ENCODE data around the gene CD99L2.

DNA sequence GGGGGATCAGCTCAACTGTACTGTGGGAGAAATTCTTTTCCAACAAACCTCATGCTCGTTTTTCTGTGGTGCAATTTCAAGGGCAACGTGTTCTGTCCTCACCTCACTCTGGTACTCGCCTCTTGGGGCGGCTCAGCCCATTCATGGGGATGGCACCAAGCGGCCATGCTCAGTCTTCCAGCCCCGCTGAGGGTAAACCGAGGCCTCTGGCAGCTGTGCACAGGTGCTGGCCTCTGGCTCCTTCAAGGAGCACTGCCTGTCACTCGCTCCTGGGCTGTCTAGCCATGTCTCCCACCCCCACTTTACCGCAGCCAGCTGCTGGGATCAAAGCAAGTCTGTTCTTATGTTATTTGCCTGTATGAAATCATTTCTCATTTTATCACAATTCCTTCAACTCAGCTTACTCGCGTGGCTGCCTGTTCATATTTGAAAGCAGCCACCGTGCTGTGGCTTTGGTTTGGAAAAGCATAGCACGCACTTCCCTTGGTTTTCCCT, 135.1 kb downstream of the CD99L2 start:
- TF ChIP-seq, protein P1, sequence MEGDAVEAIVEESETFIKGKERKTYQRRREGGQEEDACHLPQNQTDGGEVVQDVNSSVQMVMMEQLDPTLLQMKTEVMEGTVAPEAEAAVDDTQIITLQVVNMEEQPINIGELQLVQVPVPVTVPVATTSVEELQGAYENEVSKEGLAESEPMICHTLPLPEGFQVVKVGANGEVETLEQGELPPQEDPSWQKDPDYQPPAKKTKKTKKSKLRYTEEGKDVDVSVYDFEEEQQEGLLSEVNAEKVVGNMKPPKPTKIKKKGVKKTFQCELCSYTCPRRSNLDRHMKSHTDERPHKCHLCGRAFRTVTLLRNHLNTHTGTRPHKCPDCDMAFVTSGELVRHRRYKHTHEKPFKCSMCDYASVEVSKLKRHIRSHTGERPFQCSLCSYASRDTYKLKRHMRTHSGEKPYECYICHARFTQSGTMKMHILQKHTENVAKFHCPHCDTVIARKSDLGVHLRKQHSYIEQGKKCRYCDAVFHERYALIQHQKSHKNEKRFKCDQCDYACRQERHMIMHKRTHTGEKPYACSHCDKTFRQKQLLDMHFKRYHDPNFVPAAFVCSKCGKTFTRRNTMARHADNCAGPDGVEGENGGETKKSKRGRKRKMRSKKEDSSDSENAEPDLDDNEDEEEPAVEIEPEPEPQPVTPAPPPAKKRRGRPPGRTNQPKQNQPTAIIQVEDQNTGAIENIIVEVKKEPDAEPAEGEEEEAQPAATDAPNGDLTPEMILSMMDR (conservative IDR thresholded peaks at IDR 0.05 in 1 of 2, IDR thresholded peaks at IDR 0.05 in 1 of 2; ENCODE audit: low read depth in 1 of 2, low read length in 2 of 2) = no peak
- TF ChIP-seq EZH2 (IDR thresholded peaks at IDR 0.05; ENCODE audit: low read length, missing control alignments) = no peak
